ENCODE results near the gene HELZ.
"Not testable (repeated sequence)": the region's sequence is repeated elsewhere in the genome, so short reads cannot be mapped to it uniquely, and the experiment has no call there.

Gene HELZ

GRCh38 chr17:67137860-67138259, 107.1 kb downstream of the HELZ start:
- no peak for DNase-seq

DNA sequence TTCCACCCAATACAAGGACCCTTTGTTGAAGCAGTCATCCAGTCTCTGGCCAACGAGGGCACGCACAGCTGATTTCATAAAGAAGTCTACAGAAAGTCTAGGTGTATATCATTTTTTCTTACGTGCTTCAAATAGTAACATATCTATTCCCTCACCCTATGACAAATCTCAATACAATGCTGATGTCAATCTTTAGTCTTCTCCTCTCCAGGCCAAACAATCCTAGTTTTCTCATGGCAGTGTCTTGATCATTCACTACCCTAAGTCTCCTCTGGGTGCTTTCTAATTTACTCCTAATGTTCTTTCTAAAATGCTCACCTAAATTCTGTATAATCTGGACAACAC, 108.0 kb downstream of the HELZ start:
- DNase-seq, result no peak

GRCh38 chr17:67136191-67137025, 108.6 kb downstream of the HELZ start:
- no peak for DNase-seq

DNA sequence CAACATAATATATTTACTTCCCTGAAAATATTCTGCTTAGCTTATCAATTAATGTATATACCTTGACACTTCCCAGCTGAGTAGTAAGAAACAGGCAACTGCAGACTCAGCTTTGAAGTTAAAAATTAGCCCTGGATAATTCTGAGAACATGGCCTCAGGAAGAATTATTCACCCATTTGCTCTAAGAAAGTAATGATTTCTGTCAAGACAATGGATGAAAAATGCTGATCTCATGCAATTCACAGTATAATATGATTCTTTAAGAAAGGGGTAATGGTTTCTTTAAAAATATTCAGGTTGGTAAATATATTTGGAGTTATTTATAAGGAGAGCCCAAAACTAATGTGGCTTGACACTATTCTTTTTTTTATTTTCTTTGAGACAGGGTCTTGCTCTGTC, 111.8 kb downstream of the HELZ start:
- DNase-seq, result no peak

DNA sequence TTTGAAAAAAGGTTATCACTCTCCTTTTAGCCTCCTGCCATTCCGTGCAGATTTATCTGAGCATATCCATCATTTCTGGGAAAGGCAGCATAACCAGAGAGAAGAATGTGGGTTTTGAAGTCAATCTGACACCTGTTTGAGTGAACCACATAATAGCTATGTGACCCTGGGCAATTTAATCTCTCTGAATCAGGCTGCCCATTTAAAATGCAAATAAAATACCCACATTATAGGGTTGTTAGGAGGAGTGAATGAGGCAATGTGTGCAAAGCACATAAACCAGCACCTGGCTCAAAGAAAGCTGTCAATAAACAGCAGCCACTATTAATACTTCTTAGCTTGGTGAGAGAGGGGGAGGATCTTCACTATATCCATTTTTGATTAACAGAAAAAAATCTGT, 112.6 kb downstream of the HELZ start:
- DNase-seq, result no peak

GRCh38 chr17:67130768-67131167, 114.2 kb downstream of the HELZ start:
- DNase-seq, result no peak

DNA sequence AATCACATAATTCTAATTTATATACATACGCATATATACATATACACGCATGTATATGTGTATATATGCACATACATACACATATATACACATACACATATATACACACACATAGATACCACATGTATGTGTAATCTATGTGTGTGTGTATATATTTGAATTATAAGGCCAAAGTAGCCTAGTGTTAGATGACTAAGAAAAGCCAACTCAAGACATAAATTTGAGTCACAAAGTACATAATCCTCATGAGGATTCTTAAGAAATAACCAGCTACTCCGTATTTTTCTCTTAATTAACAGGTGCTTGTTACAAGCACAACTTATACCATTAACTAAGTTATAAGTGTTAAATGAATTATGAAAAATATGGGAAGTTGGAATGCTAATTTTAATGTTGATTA, 115.7 kb downstream of the HELZ start:
- DNase-seq, result no peak

- no peak for DNase-seq
Observed at GRCh38 chr17:67128700-67129099, 116.3 kb downstream of the HELZ start.

DNA sequence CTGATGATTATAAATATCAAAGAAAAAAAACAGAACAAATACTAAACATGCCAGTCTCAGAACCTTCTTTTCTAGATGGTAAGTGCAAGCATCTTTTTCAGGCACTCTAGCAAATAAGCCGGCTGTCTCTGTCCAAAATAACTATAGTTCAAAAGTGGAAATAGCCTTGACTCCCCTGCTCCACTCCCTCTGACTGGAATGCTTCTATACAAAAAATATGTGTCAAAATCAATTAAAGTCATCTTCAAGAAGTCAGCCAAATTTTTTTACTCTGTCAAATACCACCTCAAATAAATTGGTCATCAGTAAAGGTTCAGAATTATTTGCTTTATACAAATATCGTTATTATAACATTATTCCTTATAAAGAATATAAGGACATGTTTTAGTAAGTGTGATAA, 117.1 kb downstream of the HELZ start:
- DNase-seq, result no peak

DNA sequence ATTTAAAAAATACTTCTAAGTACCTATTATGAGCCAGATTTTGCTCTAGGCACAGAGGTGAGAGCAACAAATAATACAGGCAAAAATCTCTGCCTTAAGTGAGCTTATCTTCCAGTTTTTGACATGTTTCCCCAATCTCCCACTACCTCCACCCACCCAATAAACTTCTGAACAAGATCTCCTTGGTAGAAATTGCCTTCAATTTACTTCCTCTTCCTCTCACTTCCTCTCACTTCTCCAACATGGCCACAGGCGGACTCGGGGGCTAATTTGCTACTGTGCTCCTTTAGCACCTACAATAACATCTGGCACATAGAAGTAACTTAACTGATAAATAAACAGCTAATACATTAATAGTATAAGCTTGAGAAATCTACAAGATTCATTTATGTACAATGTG, 118.0 kb downstream of the HELZ start:
- no peak for DNase-seq

GRCh38 chr17:67126543-67126942, 118.5 kb downstream of the HELZ start:
- not testable (repeated sequence) for DNase-seq

DNA sequence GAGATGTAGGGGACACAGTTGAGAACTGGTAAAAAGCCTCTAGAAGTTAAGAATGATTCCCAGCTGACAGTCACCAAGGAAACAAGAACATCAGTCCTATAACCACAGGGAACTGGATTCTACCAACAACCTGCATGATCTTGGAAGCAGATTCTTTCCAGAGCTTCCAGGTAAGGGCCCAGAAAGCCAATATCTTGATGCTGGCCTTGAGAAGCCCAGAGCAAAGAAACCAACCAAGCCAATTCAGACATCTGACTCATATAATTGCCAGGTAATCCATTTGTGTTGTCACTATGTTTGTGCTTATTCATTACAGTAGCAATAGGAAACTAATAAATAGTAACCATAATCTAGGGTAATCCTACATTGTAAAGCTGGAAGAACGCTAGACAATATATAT, 119.1 kb downstream of the HELZ start:
- DNase-seq, result no peak

DNA sequence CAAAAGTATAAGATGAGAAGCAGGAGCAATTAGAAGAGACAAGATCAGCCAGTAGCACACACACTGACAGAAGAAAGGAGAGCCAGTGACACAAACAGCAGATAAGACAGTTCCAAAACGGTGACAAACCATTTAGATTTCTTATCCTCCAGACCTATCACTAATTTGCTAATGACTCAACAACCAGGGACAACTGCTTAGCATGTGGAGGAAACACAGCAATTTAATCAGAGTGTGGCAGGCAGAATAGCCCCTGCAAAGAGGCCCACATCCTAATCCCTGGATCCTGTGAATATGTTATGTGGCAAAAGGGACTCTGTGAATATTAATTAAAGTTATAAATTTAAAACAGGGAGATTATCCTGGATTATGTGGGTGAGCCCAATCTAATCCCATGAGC, 119.6 kb downstream of the HELZ start:
- DNase-seq, result no peak

GRCh38 chr17:67124450-67125148, 120.4 kb downstream of the HELZ start:
- no peak for DNase-seq

DNA sequence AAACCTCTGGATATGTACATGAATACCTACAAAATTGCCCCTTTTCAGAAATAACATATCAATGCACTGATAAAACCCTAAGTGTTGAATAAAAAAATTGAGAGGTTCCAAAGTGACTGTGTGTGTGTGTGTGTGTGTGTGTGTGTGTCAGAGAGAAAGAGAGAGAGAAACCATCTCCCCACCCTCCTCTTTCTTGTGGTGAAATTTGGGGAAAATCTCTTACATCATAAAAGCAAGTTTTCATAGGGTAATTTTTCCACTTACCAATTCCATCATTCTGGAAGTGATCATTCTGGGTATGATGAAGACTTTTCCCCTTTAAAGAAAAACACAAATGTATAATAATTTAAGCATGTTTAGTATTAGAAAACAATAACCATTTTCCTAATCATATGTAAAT, 121.3 kb downstream of the HELZ start:
- DNase-seq, result no peak

DNA sequence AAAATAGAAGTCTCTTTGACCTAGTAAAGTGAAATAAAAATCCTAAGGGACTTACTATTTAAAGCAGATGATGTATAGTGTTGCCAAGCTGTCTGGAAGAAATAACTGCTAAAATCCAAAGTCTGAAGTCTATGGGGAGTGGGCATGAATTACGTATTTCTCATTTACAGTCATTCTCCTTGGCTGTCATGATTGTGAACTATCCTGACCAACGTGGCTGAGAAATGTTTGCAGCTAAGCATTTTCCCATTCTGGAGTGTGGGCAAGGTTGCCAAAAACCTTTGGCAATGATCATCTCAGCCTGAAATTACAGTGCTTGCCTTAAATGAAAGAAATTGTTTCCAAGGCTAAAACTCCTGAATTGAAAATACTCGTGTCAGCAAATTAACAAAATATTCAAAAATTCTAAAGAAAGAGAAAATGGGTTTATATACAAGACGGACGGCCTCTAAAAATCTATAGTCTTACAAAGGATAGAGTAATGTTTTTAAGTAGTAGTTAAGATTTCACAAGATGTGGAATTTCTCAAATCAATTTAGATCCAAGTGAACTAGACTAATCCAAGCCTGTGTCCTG, 123.6 kb downstream of the HELZ start:
- DNase-seq, result no peak

DNA sequence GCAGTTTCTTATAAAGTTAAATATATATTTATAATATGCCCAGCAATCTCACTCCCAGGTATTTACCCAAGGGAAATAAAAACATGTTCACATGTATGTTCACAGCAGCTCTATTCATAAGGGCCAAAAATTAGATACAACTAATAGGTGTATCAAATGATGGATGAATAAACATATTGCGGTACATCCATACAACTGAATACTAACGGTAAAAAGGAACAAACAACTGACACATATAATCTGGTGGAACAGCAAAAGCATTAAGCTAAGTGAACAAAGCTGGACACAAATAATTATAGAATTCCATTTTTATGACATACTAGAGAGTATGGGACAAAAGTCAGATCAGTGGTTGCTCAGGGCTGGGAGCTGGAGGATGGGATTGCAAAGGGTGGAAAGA, 125.9 kb downstream of the HELZ start:
- DNase-seq, result no peak

- DNase-seq, result no peak
Observed at GRCh38 chr17:67116045-67116575, 128.9 kb downstream of the HELZ start.

DNA sequence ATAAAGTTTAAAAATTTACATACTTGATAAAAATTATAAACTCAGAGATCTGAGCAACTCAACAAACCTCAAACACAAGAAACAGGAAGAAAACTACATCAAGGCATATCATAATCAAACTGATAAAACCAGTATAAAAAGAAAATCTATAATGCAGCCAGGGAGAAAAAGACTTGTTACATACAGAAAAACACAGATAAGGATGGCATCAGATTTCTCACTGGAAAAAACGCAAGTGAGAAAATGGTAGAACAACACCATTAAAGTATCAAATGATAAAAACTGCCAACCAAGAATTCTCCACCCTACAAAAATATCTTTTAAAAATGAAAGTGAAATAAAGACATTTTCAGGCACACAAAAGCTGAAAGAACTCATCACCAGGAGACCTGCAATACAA, 129.6 kb downstream of the HELZ start:
- no peak for DNase-seq

DNA sequence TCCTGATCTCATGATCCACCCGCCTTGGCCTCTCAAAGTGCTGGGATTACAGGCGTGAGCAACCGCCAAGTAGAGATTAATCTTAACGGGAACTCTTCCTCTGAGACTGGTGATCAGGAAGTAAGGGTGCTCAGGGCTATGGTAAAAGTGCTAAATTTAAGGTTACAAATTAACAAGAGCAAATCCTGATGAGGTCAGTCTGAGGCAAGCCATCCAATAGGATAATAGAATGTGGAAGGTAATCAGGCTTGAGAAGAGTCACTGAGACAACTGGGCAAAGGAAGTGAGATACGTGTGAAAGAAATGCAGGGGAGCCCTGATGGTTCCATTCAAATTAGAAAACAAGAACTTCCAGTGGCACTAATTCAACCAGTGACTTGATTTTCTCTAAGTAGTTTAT, 131.5 kb downstream of the HELZ start:
- DNase-seq, result no peak

GRCh38 chr17:67111808-67112207, 133.2 kb downstream of the HELZ start:
- no peak for DNase-seq

GRCh38 chr17:67111327-67111726, 133.7 kb downstream of the HELZ start:
- DNase-seq, result no peak

DNA sequence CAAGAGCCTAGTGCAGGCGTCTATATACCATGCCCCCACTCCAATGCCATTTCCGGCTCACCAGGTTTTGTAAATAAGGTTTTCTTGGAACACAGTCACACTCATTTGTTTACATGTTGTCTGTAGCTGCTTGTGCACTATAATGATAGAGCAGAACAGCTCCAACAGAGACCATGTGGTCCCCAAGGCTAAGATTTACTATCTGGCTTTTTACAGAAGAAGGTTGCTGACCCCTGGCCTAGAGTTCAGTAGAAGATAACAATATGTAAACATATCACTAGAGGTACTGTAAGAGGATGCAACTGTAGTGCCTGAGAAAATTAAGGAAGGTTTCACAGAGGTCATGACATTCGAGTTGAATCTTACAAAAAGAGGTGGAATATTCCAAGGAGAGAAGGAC, 134.4 kb downstream of the HELZ start:
- DNase-seq, result no peak

GRCh38 chr17:67109111-67109510, 135.9 kb downstream of the HELZ start:
- DNase-seq, result no peak
